NCI-H2171 (cell line): ENCODE results near the gene NPHP1.
"Not testable (repeated sequence)": the region's sequence is repeated elsewhere in the genome, so short reads cannot be mapped to it uniquely, and the experiment has no call there.

Experiments used
- DNase-seq: peaks from one replicate; lab custom pipeline; 2025; lab: John Stamatoyannopoulos, UW

Gene NPHP1

GRCh38 chr2:110204408-110205385 lies at the start of gene NPHP1:
Gene NPHP1 (minus strand): TSS chr2:110205013. CDS start chr2:110204968, 45 bp downstream.
- peak; percentile 74 for DNase-seq

DNA sequence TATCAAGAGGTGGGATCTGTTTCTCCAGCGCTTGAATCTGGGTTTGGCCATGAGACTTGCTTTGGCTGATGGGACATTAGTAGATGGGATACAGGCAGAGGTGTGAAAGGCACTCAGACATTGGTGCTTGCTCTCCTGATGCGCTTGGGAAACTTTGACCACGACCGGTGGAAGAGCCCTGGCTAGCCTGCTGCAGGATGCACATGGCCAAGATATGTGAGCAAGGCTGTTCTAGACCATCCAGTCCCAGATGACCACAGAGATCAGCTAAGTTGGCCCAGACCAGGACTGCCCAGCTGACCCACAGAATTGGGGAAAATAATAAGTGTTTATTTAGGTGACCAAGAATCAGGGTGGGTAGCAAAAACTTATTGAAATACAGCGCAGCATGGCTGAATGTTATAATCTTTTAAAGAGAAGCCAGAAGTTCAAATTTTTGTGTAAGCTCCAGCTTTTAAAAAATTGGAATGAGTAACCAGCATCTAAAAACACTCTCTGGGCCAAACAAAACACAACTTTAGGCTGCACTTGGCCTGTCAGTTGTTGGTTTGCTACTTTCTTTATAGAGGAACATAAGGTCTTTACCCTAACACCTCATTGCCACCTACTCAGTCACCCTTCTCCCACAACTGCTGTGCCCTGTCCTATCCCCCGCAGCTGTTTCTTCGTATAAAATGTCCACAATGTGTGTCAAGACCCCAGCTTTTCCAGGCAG lies 43.4 kb upstream of the NPHP1 start:
- DNase-seq = not testable (repeated sequence)

- not testable (repeated sequence) for DNase-seq
Observed at GRCh38 chr2:110245488-110246435, 40.9 kb upstream of the NPHP1 start.

- not testable (repeated sequence) for DNase-seq
Observed at GRCh38 chr2:110243283-110243682, 38.5 kb upstream of the NPHP1 start.

DNA sequence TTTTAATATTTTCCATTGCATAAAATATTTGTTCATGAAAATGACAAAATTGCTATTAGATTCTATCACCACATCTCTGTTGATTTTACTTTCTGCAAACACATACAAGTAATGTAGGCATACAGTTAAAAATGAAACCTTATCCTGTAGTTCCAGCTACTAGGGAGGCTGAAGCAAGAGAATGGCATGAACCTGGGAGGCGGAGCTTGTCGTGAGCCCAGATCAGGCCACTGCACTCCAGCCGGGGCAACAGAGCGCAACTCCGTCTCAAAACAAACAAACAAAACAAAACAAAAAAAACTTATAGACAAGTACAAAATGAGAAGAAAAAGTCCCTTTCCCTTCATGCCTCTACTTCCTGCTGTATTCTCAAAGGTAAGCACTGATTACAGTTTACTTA lies 29.7 kb upstream of the NPHP1 start:
- not testable (repeated sequence) for DNase-seq

- DNase-seq = not testable (repeated sequence)
Observed at GRCh38 chr2:110229886-110230285, 25.1 kb upstream of the NPHP1 start.

DNA sequence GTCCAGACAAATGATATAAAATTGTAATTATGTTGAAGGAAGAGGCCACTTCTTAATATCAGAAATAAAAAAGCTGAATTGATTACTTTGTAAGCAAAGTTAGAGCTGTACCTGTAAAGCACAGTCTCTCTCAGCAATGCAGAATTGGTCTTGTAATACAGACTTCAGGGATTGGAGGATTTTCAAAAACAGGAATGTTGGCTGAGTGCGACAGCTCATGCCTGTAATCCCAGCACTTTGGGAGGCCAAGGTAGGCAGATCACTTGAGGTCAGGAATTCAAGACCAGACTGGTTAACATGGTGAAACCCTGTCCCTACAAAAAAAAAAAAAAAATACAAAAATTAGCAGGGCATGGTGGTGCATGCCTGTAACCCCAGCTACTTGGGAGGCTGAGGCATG lies 17.8 kb upstream of the NPHP1 start:
- DNase-seq = not testable (repeated sequence)

DNA sequence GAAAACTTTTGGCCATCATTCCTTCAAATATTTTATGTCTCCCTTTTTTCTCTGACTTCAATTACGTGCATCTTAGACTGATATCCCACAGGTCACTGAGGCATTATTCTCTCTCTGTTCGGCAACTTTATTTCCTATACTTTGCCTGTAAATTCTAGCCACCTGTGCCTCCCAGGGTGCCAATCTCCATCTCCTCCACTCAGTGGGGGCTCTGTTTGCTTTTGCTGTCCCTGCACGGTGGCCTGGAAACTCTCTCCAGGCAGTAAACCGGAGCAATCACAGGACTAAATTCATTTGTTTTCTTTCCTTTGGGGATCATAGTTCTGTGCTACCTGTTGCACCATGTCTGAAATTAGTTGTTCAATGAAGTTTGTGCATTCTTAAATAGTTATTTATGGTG lies 17.1 kb upstream of the NPHP1 start:
- DNase-seq = no peak

GRCh38 chr2:110220190-110220564 lies 15.4 kb upstream of the NPHP1 start:
- DNase-seq = no peak

DNA sequence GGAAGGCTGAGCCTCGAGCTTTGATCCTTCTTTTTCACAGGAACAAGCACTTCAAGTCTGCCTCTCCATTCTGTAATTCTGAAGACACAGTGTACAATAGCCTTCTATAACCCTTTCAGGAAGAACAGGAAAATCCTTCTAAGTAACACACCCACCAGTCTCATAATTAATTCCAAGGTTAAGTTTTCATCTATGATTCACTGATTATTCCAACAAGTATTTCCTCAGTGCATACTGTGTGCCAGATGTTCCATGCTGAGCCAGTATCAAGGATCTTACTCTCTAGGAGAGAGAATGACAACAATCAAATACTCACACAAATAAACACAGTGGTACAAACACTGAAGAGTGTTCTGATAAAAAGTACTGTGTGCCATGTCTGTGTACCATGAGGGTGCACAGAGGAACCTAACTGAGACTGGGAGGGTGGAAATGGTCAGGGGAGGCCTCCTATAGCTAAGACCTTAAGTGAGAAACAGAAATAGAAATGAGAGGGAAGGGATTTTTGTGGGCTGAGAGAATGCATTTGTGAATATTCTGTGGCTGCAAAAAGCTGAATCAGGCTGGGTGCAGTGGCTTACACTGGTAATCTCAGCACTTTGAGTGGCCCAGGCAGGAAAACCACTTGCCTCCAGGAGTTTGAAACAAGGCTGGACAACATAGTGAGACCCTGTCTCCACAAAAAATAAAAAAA lies 14.8 kb upstream of the NPHP1 start:
- DNase-seq = no peak

GRCh38 chr2:110218889-110219288 lies 14.1 kb upstream of the NPHP1 start:
- DNase-seq = not testable (repeated sequence)

GRCh38 chr2:110216803-110217202 lies 12.0 kb upstream of the NPHP1 start:
- DNase-seq = no peak

- no peak for DNase-seq
Observed at GRCh38 chr2:110216199-110216598, 11.4 kb upstream of the NPHP1 start.

DNA sequence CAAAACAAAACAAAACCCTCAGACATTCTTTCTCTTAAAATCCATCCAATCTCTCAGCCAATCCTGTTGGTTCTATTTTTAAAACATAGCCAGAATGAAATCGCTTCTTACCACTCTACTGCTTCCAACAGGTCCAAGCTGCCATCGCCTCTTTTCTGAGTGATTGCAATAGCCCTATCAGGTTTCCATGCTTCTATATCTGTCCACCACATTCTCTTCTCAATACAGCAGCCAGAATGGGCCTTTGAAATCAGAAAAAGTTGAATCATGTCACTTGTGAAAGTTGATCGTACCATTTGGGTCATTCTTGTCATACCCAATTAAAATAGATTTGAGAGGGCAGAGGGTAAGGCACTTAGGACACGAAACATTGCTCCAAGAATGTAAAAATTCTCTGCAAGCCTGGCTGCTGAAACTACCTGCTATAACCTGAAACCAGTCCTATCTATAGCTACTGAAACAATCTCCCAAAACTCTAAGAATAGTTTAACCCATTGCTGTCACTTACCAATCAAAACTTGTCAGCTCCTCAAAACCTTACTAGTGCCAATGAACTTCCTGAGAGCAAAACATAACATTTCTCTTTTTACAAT lies 10.8 kb upstream of the NPHP1 start:
- no peak for DNase-seq

DNA sequence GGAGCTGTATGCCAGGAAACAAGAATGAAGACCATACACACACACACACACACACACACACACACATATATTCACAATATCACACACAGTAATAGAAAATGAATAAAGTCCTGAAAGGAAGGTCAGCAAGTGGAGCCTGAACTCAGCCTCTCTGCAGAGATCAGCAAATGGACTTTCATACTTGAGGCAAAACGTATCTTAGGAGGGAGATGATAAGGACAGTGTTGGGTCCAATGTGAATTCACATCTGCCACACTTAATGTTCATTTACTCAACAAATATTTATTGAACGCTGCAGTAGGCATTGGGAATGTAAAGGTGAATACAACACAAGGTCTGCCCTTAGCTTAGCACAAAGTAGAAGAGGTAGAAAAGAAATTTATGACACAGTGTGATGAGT lies 10.3 kb upstream of the NPHP1 start:
- DNase-seq = no peak

GRCh38 chr2:110213522-110213921 lies 8.7 kb upstream of the NPHP1 start:
- DNase-seq = not testable (repeated sequence)

- DNase-seq = peak; percentile 55
Observed at GRCh38 chr2:110211938-110212858, 7.4 kb upstream of the NPHP1 start, which contains the start of gene MTLN. Gene MTLN (minus strand): TSS chr2:110212547. CDS start chr2:110212525, 22 bp downstream.

GRCh38 chr2:110205660-110206455 lies 1.0 kb upstream of the NPHP1 start:
- no peak for DNase-seq

DNA sequence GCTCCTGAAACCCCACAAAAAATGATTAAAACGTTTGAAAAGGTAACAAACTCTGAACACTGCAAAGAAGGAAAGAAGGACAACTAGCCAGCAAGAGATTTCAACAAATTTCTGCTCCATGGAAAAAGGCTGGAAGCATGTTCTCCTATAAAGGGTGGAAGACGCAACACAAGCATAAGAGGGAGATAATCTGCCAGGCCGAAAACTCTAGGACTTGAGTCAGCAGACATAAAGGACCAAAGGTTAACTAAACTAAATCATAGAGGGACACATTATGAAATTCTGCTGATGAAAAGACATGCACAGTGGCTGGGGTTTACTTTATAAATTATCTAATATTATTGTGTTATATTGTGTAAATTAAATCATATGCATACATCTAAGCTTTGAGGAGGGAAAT lies 6.8 kb downstream of the NPHP1 start:
- DNase-seq = no peak
